HG03521 (cell line): ENCODE data around the gene GNG8.

Experiments used
- ATAC-seq: cut with Tn5 transposase; IDR thresholded peaks from one replicate; pipeline ENCODE4 v1.9.1; 2021; ENCODE audit warnings: mild to moderate bottlenecking, moderate library complexity; ENCODE audit not compliant: unreplicated experiment

Gene GNG8

GRCh38 chr19:46603752-46604231, 32.2 kb downstream of the GNG8 start:
- no peak for ATAC-seq

- no peak for ATAC-seq
These were observed 32.8 kb downstream of the GNG8 start for GRCh38 chr19:46603195-46603637.

GRCh38 chr19:46602392-46603194, 33.4 kb downstream of the GNG8 start:
- ATAC-seq = no peak

DNA sequence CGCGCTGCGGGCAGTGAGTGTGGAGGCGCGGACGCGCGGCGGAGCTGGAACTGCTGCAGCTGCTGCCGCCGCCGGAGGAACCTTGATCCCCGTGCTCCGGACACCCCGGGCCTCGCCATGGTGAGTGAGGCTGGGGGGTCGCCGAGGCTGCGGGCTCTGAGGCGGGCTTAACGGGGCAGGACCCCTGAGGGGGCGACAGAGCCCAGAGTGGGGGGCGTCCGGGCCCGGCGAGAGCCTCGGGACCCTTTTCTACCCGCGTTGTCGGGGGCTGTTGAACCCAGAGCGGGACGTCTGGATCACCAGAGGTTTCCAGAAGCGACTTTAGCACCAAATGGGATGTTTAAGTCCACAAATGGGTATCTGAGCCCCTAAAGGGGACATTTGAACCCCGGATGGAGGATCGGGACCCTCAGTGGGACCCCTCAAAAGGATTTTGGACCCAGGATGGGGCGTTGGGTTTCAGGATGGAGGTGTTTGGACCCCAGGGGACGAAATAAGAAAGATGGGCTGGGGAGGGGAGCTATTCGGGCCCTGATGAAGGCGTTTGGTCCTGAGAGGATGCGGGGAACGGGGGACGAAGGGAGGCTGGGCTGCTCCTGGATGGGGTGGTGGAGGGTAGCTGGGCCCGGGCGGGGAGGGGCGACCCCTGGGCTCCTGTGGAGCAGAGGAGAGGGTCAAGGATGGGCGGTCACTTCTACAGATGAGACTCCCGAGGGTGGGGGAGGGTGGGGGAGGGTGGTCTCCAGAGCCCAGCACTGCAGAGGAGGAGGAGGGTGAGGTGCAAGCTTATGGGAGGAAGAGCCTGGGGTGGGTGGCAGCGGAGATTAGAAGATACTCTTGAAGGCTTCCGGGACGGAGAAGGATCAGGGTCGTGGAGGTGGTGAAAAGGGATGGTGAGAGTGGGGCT, 34.4 kb downstream of the GNG8 start, which contains the start of gene CALM3:
Gene CALM3 (plus strand): TSS at position 13 of the 907 bp plus-strand sequence. CDS start 105 bp downstream, at position 118.
- ATAC-seq = no peak

DNA sequence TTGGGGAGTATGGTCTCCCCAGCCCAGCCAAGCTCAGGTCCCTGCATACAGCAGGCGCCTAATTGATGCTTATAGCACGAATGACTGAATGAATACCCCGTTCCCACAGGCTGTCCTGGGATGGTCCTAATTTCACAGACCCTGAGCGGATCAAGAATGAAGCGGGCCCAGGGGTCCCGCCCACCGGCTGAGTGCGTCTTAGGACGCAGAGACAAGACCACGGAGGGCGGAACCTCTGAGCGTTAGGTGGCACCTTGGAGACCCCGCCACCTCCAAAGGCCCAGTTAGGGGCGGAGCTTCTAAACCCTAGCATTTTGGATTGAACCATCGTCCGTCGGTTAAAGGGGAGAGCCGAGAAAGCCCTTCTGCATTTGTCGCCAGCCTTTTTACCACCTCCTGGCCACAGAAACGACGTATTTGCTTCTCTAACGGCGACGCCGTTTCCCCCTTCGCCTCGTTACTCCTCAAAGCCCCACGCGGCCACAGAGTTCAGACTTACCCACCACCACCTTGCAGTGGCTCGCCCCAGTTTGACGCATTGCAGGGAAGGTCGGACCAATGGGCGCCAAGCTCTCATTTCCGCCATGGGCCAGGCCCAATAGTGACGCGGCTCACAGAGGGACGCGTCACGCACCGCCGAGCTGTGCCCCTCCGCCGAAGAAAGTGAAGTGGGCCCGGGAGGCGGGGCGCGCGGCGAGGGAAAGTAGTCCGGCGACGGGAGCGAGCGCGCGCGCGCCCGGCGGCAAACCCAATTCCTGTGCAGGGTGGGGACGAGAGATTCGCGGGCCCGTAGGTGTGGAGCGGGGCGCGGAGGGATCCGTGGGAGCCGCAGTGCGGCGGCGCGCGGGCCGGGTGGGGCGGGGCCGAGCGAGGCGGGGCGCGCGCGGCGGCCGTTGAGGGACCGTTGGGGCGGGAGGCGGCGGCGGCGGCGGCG, 35.4 kb downstream of the GNG8 start:
- ATAC-seq = peak; percentile 77

- no peak for ATAC-seq
These were observed 36.2 kb downstream of the GNG8 start for GRCh38 chr19:46599716-46600373.

DNA sequence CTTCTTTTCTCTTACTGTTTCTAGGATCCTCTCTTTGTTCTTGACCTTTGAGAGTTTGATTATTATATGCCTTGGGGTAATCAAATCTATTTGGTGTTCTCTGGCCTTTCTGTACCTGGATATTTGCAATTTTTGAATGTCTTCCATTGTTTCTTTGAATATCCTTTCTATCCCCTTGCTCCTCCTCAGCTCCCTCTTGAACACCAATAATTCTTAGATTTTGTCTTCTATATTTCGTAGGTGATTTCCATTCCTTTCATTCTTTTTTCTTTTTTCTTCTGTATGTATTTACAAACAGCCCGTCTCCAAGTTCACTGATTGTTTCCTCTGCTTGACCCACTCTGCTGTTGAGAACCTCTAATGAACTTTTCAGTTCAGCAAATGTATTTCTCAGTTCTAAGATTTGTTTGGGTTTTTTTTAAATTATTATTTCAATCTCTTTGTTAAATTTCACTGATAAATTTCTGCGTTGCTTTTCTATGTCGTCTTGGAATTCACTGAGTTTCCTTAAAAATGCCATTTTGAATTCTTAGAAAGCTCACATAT, 37.6 kb downstream of the GNG8 start:
- ATAC-seq = no peak

DNA sequence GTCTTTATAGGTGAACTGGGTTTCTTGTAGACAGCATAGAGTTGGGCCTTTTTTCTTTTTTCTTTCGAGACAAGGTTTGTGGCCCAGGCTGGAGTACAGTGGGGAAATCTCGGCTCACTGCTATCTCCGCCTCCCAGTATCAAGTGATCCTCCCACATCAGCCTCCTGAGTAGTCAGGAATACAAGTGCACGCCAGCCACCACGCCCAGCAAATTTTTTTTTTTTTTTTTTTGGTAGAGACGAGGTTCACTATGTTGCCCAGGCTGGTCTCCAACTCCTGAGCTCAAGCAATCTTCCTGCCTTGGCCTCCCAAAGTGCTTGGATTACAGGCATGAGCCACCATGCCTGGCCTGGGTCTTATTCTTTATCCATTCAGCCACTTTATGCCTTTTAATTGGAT, 40.0 kb downstream of the GNG8 start:
- no peak for ATAC-seq

DNA sequence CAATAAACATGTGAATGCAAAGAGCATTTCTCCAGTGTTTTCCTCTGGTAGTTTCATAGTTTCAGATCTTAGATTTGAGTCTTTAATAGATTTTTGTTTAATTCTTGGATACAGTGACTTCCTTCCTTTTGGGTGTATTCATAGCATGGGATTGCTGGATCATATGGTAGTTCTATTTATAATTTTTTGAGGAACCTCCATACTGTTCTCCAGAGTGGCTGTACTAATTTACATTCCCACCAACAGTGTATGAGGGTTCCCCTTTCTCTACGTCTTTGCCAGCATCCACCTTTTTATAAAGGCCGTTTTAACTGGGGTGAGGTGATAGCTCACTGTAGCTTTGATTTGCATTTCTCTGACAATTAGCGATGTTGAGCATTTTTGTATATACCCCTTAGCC, 44.1 kb downstream of the GNG8 start:
- ATAC-seq = no peak

GRCh38 chr19:46591254-46591653, 44.7 kb downstream of the GNG8 start:
- no peak for ATAC-seq

DNA sequence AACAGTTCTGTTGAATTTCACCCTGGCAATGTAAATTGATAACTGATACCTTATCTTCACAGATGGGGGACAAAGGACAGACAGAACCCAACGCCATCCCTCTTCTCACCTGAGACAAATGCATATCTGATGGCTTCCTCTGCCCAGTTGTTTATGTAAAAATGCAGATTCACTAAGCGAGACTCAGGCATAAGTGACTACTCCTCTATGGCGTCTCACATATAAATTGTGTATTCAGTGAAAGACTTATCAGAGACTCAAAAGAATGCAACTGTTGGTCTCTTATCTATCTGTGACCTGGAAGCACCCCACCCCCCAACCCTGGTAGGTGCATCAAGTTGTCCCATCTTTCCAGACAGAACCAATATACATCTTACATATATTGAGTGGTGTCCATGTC, 48.1 kb downstream of the GNG8 start:
- ATAC-seq = no peak

DNA sequence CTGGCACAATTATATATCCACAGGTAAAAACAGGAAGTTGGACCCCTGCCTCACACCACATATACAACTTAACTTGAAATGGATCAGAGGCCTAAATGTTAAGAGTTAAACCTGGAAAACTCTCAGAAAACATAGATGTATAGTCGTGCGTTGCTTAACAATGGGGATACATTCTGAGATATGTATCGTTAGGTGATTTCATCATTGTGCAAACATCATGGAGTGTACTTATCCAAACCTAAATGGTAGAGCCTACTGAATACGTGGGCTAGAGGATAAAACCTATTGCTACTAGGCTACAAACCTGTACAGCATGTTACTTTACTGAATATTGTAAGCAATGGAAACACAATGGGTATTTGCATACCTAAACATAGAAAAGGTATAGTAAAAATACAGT, 49.7 kb downstream of the GNG8 start:
- no peak for ATAC-seq

- no peak for ATAC-seq
These were observed 50.5 kb downstream of the GNG8 start for GRCh38 chr19:46585539-46585938.
